GM19452 (cell line): ENCODE data around the gene GET4.
"Not testable (repeated sequence)": the region's sequence is repeated elsewhere in the genome, so short reads cannot be mapped to it uniquely, and the experiment has no call there.

Experiments used
- ATAC-seq: cut with Tn5 transposase; IDR thresholded peaks from one replicate; pipeline ENCODE4 v1.9.1; 2021; ENCODE audit not compliant: unreplicated experiment

Gene GET4

DNA sequence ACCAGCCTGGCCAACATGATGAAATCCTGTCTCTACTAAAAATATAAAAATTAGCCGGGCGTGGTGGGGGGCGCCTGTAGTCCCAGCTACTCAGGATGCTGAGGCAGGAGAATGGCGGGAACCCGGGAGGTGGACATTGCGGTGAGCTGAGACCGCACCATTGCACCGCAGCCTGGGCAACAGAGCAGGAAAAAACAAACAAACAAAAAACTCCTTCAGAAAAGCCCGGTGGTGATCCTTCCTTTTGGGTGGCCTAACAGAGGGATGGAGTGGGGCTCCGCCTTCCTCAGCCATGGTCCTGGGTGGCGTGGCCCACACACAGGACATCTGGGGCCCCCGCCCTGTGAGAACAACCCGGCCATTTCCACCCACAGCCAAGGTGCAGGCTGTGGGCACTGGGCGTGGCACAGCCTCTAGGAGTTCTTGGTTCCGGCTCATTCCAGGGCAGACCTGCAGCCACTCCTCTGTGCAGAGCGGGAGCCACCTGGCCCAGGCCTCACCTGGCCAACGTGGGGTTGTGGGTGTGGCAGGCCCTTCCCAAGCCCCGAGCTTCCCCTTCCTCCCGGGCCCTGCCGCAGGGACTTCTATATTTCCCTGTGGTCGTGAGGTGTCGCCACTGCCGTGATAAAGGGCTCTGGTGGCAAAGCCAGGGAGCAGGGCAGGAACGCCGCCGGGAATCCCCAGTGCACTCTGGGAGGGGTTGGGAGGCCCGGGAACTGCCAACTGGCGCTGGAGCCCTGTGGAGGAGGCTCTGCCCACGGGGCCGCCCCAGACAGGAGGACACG is 37.6 kb downstream of the GET4 start:
- ATAC-seq = no peak

DNA sequence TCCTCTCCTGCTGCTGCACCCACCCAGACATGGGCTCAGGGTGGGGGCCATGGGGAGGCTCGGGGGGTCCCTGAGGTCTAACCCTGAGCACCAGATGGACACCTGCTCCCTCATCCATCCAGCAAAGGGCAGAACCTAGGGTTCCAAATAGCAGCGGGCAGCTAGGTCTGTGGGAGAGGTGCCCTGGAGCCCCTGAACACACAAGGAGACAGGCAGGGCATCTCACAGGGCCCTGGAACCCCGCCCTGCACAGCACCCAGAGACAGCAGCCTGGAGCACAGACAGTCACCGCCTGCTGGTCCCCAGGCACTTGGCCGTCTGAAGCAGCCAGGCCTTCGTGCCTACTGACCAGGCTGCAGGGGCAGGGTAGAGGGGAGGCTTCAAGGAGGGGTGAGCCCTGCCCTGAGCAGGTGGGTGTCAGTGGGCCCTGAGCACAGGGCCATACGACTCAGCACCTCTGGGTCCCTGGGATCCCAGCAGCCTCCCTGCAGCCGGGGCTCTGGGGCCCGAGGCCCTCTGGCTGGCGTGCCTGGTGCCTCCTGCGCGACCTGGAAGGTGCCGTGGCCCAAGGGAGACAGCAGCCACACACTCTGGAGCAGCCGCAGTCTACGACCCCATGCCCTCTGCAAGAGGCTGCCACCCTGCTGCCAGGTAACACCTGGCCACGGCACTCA is 38.3 kb downstream of the GET4 start:
- ATAC-seq = no peak

DNA sequence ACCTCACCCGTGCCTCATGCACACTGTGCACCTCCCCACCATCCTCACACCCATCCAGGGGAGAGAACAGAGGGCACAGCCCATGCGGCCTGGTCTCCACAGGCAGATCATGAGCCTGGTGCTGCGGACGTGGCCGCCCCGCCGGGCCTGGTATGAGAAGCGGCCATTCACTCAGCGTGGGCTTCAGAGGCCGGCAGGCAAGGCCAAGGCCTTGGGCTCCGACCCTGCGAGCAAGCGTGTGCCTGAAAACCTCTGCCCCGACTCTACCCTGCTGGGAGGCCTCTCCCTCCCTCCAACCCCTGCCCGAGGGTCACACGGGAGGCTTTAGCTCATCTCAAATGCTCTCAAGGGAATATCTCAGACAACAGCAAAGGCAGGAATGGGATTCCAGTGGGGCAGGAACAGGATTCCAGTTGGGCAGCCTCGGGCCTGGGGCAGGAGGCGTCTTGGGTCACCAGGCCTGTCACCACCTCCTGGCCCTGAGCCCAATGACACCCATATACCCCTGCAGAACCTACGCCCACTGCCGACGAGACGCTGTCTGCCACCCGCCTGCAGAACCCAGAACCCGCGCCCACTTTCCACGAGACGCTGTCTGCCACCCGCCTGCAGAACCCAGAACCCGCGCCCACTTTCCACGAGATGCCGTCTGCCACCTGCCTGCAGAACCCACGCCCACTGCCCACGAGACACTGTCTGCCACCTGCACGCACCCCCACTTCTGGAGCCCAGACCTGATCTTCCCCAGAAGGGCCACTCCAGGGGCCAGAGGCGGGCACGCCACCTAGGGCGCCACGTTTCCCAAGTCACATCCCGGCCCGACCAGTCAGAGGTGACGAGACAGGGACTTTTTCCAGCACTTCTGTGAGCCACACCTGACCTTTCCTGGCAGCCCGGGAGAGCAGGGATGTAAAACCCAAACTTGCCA is 39.2 kb downstream of the GET4 start:
- ATAC-seq = no peak

DNA sequence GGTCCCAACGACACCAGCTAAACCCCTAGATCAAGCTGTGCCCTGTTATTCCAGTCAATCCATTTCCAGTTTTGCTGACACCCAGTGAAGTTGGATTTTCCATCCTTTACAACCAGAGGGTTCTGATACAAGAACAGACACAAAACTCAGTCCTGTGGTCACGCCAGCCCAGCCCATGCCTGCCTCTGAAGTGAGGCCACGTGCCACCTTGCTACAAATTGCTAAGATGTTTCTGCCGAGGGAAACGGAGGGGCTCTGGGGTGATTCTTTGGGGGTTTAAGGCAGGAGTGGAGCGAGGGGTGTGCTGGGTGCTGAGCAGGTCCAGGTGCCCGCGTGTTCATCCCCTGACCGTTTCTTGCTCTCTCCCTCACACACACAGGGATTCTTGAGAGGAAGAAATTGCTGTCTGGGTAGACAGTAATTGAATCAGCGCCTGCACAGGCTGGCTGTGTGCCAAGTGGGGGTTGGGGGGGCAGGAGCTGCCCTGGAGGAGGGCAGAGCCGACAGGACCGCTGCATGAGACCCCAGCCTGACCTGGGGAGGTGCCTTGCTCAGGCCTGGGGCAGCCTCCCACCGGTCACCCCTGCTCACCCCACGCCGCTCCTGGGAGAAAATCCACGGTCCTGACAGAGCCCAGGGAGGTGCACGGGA is 40.1 kb downstream of the GET4 start:
- no peak for ATAC-seq

DNA sequence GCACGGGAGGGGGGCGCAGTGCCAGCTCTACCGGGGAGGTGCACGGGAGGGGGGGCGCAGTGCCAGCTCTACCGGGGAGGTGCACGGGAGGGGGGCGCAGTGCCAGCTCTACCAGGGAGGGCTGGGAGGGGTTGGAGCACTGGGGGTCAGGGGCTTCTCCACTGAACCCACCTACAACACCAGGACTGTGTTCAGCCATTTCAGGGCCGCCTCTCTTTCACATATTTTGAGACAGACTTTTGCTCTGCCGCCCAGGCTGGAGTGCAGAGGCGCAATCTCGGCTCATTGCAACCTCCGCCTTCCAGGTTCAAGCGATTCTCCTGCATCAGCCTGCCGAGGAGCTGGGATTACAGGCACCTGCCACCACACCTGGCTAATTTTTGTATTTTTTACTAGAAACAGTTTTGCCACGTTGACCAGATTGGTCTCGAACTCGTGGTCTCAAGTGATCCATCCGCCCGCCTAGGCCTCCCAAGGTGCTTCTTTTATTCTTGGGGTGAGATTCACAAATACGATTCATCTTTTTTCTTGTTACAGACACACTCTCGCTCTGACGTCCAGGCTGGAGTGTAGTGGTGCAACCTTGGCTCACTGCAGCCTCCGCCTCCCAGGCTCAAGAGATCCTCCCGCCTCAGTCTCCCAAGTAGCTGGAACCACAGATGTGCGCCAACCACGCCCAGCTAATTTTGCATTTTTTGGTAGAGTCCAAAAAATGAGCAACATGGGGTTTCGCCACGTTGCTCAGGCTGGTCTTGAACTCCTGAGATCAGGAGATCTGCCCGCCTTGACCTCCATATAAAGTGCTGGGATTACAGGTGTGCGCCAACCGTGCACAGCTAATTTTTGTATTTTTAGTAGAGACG is 41.1 kb downstream of the GET4 start:
- ATAC-seq = no peak

DNA sequence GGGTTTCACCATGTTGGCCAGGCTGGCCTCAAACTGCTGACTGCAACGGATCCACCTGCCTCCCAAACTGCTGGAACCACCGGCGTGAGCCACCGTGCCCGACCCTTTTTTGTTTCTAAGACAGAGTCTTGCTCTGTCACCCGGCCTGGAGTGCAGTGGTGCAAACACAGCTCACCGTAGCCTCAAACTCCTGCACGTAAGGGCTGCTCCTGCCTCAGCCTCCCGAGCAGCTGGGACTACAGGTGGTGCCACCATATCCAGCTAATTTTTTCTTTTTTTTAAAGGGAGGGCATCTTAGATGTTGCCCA is 41.7 kb downstream of the GET4 start:
- no peak for ATAC-seq

DNA sequence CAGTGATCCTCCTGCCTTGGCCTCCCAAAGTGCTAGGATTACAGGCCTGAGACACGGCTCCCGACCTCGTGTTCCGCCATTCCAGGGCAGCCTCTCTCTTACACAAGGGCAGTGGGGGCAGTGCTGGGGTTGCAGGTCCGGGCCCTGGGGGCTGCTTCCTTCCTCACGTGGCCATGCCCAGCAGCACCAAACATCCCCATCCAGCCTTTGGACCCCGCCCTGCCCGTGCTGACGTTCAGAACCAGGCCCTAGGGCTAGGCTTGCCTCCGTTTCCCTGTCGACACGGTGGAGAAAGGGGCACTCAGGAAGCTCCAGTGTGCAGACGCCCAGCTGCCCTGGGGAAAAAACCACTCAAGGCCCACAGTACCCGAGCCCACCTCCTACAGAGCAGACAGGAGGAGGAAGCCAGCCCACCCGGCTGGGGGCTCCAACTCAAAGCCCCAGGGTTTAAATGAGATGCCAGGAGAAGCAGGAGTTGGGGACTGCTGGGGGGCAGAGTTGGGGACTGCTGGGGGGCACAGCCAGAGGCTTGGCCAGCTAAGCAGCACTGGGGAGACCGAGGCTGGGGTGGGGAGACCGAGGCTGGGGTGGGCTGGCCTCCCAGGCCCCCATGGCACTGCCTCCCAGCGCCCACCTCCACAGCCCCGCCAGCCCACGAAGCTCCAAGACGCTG is 42.2 kb downstream of the GET4 start:
- ATAC-seq = no peak

DNA sequence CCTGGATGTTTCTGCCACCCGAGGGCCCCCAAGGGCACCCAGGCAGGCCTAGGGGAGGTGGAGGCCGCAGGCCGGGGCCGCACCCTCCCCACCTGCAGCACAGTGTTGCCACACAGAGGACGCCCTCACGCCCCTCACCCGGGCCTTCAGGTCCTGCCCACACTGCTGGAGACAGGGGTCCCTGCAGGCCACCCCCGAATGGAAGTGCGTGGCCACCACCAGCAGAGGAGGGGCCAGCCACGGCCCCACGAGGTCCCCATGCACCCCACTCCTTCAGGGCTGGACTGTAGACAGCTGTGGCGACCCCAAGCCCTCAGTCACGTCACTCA is 42.7 kb downstream of the GET4 start:
- ATAC-seq = no peak

DNA sequence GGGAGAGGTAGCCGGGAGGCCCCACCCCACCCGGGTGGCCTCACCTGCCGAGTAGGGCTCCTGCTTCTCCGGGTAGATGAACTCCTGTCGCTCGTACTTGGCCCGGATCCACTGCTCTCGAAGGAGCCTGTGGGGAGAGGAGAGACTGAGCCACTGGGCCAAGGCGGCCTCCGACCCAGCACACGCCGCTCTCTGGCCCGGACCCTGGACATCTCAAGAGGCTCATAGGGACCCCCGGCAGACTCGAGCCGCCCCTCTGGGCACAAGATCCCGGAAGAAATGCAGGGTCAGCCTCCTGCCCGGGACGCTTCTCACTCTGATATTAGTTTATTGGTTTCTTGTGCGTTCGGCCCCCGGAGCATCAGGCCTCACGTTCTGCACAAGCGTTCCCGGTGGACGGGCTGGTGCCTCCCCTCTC is 43.6 kb downstream of the GET4 start:
- no peak for ATAC-seq

DNA sequence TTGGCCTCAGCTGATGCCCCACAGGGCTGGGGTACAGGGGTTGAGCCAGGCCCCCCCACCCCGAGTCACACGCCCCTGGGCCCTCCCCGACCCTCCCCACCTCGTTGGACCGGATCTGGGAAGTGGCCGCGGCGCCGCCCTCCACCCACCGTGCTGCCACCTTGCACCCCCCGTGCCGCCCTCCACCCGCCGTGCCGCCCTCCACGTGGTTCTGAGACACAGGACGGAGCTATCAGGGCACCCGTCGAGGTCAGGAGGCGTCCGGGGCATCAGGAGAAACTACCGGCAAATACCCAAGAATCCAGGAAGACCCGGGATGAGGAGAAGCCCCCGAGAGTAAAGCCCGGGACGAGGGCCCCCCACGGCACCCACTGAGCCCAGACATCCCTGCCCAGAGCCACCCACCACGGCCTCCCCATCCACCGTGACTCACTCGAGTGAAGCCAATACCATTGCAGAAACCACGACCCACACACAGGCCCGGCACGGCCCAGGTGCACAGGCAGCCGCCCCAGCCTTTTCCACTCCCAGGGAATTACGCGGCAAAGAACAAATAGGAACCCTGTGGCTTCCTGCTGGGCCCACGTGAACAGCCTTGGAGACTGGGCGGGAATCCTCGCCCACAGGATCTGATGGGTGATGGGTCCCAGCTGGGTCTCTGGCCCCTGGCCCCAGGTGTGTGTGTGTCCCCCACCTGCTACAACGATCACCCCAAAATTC is 44.2 kb downstream of the GET4 start:
- no peak for ATAC-seq

DNA sequence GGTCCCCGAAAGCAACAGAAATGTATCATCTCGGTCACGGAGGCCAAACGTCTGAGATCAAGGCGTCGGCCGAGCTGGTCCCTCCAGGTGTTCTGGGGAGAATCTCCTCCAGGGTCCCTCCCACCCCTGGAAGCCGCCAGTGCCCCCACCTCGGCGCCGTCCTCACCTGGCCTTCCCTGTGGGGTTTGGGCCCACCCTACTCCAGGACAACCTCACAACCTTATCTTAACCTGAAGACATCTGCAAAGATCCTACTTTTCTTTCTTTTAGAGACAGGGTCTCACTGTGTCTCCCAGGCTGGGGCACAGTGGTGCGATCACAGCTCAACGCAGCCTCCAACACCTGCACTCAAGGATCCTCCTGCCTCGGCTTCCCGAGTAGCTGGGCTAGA is 44.7 kb downstream of the GET4 start:
- ATAC-seq = no peak

DNA sequence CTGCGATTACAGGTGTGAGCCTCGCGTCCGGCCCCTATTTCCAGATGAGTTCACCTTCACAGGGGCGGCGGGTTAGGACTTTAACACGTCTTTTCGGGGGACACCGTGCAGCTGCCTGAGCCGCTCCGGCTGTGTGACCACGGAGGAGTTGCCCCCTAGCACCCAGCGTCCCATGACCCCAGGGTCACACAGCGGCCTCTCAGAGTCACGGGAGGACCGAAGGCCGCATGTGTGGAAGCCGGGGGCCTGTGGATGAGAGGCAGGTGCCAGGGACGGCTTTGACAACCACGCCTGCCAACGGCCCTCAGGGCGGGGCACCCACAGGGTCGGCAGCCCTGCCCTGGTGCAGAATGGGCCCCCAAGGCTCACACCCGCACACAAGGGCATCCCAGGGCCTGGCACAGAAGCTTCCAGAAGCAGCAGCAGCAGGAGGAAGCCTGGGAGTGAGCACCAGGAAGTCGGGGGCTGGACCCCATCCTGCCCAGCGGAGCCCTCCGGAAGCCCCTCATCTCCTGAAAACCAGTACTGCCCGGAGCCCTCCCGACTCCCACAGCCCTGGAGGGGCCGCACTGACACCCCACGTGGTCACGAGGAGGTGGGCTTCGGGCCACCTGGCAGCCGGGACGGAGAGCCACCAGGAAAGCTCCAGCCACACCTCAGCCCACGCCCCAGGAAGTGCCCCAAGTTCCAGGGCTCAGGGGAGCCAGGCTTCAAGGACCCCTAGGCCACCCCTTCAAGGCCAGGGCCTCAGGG is 45.4 kb downstream of the GET4 start:
- no peak for ATAC-seq

DNA sequence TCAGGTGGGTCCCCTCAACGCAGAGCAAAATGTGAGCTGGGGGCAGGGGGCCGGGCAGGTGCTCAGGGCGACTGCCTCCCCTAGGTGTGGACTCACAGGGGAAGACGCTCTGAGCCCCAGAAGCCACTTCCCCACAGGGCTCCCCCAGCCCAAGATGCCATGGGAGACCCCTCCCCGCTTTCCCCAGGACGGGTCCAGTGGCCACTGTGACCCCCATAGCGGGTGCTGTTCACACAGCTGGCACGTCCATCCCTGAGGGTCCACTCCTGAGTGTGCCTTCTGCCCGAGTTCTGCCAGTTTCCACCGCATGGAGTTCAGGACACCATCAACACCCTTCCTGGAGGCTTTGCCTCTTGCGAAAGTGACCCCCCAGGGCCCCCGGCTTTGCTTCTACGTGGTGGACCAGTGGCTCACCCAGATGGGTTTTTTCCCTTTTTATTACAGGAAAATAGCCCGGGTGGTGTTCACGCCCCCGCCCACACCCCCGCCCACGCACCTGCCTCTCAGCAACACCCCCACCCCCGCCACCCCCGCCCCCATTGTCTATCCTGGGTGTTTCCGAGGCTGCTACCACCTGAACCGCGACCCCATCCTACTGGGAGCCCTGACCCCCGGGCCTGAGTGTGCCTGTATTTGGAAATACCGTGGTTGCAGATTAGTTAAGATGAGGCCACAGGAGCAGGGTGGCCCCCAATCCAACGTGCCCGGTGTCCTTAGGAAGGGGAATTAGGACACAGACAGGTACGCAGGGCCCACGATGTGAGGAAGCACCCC is 46.2 kb downstream of the GET4 start:
- ATAC-seq = no peak

DNA sequence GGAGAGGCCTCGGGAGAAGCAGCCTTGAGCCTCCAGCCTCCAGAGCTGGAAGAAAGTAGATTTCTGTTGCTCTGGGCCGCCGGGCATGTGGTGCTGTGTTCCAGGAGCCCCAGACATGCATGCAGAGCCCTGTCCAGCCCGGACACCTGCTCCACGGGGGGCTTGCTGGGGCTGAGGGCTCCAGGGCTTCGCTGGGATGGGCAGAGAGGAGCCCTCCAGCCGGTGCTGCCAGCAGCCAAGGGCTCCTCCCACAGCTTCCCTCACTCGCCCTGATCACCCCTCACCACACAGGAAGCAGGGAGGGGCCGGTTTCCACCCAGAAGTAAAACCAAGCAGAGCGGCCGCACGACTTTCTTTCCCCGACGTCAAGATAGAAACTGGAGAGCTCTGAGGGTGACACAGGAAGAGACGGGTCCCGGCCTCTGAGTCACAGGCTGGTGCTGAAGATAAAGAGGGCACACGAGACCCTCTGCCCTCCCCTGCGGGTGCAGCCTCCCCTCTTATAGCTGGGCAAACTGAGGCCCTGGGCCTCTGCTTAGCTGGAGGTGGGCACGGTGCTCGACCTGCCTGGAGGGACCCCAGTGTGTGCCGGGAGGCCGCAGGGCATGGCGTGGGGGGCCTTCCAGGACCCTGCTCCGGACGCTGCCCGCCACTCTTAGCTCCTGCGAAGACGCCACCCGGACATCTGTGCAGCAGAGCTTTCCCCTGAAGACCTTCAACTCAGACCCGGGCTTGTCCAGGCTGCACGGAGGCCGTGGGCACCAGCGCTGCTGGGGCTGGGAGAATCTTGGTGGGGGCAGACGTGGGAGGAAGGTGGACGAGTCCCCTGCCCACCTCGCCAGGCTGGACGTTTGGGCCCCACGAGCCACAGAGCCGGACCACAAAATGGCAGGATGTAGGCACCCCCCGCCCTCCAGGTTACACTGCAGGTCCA is 47.0 kb downstream of the GET4 start:
- peak; percentile 75 for ATAC-seq

DNA sequence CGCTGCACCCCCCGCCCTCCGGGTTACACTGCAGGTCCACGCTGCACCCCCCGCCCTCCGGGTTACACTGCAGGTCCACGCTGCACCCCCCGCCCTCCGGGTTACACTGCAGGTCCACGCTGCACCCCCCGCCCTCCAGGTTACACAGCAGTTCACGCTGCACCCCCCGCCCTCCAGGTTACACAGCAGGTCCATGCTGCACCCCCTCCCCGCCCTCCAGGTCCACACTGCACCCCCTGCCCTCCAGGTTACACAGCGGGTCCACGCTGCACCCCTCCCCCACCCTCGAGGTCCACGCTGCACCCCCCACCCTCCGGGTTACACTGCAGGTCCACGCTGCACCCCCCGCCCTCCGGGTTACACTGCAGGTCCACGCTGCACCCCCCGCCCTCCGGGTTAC is 47.7 kb downstream of the GET4 start:
- not testable (repeated sequence) for ATAC-seq

DNA sequence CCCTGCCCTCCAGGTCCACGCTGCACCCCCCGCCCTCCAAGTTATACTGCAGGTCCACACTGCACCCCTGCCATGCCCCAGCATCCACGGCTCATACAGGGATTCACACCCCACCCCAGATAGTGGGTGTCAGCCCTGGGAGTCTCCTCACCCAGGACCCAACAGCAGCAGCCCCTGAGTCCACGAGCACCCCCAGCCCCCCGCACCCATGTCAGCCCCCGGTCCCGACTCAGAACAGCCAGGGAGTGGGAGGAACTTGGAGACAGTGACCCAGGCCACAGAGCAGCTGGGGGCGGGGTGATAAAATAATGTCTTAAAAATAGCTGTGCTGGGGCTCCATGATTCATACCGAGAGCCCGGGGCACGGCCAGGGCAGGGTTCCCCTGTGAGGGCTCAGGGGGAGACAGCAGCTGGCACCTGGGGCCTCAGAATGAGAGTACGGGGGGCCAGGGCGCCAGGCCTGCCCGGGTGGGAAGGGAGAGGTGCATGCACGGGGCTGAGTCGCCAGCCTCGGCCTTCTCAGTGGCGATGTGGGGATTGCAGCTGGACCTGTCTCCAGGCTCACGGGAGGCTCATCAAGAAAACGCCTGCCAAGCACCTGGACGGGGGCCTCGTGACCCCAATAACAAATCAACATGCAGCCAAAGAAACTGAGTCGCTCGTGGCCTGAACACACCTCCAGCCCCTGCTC is 48.3 kb downstream of the GET4 start:
- peak; percentile 49 for ATAC-seq
